ELR (cell line): ENCODE measurements around the gene RRN3.
"Not testable (repeated sequence)": the region's sequence is repeated elsewhere in the genome, so short reads cannot be mapped to it uniquely, and the experiment has no call there.

Experiments
- DNase-seq: peaks from one replicate; pipeline ENCODE4 v3.0.0-alpha.2; 2015; ENCODE audit warnings: low read depth

RRN3 gene

DNA sequence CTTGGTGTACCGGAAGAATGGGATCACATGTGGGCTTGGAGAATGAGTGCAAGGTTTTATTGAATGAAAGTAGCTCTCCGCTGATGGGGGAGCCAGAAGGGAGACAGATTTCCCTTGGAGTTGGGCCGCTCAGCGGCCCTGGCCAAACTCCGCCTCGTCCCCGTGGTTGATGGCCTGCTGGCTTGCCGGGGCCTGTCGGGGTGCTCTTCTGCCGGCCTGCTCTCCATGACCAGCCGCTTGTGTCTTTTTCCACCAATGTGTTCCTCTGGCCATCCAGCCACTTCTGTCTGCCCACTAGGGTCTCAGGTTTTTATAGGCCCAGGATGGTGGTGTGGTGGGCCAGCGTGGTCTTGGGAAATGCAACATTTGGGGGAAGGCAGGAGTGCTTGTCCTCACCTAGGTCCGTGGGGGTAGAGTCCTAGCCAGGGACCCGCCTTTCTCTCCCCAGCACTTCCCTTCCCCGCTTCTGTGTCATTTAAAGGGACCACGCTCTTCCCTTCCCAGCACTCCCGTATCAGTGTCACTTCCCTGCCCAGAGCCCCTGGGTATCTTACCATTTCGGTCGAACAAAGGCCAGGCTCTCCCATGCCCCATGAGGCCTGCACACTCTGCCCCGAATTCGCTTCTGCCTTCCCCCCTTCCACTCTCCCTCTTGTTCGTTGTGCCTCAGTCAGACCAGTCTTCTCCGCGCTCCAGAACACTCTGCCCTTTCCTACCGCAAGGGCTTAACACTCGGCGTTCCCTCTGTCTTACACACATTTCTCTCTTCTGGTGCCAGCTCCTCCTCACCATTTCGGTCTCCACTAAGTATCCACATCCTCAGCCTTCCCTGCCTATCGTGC is 66.3 kb downstream of the RRN3 start:
- not testable (repeated sequence) for DNase-seq

DNA sequence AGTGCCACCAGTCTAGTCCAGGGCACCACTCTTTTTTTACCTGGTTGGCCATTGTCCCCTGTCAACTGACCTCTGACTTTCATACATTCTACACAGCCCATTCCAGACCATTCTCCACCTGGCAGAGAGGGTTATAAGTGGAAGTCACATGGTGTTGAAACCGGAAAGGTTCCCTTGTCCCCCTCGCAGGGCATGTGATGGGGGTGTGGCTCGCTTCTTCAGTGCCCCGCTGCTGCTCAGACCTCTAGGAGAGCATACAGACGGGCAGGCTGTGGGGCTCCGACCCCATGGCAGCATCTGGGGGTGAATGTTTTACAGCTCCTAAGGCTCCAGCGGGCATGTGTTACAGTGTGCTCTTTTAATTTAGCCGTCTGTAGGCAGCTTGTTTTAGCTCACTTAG is 67.0 kb downstream of the RRN3 start:
- not testable (repeated sequence) for DNase-seq

DNA sequence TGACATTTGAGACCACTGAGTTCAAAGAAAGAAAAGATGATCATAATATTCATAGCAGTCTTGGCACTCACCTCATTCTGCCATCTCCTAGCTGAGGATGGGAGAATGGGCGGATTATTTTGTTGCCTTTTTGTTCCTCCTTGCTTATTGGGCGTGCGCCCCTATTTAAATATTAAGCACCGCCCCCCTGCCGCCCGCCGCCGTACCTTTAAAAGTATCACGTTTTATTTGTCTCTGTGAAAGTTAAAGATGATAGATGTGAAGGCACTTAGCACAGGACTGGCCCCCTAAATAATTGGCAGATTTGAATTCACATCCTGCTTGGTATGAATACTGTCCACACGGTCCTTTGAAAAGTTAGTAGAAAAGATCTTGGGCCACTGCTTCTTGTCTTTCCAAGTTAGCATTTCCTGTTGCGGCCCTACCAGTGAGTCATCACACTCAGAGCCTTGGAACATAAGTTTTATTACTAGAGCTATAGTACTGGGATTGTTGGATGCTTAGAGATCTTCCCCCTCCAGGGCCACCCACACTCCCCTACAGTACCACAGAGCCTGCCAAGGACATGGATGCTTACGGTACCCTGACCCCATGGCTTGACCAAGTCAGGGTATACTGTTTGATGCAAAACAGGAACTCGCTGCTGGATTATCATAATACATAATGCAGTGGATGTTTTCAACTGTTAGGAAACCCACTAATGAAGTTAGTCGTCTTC is 68.7 kb downstream of the RRN3 start:
- DNase-seq = peak; percentile 67

DNA sequence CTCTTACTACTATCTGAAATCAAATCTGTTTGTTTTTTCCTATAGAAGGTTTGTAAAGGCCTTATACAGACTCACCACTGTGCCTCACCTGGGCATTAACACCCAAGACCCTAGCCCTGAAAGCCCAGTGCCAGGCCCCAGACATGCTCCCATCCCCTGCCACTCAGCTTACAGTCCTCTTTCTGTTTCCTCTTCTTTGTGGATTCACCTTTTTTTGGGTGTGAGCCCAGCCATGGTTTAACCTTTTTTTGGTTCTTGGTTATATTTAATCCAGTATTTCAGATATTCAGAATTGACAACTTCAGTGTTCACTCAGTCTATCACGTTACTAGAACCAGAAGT is 69.2 kb downstream of the RRN3 start:
- not testable (repeated sequence) for DNase-seq

DNA sequence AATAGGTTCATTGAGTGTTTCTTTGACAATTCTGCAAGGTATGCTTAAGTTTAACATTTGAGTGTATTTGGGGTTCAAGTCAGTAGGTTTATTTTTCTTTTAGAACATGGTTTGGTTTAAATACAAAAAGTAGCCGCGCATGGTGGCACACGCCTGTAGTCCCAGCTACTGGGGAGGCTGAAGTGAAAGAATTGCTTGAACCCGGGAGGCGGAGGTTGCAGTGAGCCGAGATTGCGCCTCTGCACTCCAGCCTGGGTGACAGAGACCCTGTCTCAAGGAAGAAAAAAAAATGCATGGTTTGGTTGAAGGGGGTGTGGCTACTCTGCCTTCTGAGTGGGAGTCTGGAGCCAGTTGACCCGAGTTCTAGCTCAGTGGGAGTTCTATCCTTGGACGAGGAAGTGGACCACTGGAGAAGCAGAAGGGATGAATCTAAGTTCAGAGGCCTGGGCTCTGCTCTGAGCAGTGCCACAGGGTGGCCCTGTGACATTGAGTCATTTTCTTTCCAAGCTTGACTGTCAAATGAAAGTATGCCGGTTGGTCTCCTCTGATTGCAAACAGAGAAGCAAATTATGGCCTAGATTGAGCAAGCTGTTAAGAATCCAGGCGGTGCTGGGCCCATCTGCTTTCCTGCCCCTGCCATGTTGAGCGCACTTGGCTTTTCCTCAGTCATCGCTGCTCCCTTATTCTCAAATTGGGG is 70.5 kb downstream of the RRN3 start:
- not testable (repeated sequence) for DNase-seq

GRCh38 chr16:15022194-15022593 is 71.9 kb downstream of the RRN3 start:
- DNase-seq = peak; percentile 60

DNA sequence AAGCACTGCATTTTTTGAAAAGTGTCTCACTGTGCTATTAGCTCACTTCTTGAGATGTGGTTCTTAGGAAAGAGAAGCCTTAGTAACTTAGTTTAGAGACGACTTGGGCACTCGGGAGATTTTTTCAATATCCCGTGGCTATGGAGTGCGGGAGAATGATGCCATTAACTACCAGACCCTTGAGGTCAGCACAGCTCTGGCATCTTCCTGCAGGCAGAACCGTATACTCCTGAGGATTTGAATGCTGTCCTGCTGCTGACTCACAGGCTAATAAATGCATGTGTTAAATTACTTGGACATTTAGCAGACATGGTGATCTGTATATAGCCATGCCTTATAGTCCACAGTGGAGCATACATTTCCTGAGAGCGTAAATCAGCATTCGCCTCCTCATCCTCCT is 72.6 kb downstream of the RRN3 start:
- DNase-seq = peak; percentile 53

GRCh38 chr16:15016951-15017580 is 77.0 kb downstream of the RRN3 start:
- peak; percentile 70 for DNase-seq

DNA sequence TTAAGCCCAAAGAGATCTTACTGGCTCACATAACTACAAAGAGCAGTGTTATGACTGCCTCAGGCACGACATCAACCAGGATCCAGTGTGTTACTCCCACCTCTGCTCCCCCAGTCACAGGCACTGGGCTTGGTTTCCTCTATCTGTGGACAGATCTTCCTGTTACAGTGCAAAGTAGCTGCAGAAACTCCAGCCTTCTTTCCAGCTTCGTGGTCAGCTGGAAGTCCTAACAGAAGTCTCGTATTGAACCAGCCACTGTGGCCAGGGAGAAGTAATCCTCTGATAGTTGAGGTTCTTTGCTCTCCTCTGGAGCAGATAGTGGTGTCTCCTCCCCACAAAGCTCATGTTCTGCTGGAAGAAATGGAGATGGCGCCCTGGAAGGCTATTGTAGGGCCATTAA is 77.7 kb downstream of the RRN3 start:
- DNase-seq = not testable (repeated sequence)

GRCh38 chr16:15015671-15016070 is 78.4 kb downstream of the RRN3 start:
- not testable (repeated sequence) for DNase-seq

- DNase-seq = not testable (repeated sequence)
These were observed 81.1 kb downstream of the RRN3 start for GRCh38 chr16:15012941-15013340.
